ENCODE results near the gene SBK1.

GRCh38 chr16:28258567-28258966 lies 33.8 kb upstream of the SBK1 start:
- TF ChIP-seq CTCF (IDR thresholded peaks at IDR 0.05): no peak
- TF ChIP-seq POLR2A (IDR thresholded peaks at IDR 0.05): no peak
